GM12878 (cell line): ENCODE measurements around the gene KCNG3.

Source experiments
- BCLAF1 ChIP-seq: fragments of 450-650 bp; IDR thresholded peaks from 2 replicates; pipeline ENCODE4 v1.6.1; 2017; ENCODE audit warnings: antibody characterized with exemption, mild to moderate bottlenecking, moderate library complexity
- CTCF ChIP-seq, 3 experiments: IDR thresholded peaks in 2 of 3; conservative IDR thresholded peaks in 1 of 3; 2 replicates each; pipeline ENCODE4 v1.5.1; 2011; ENCODE audit warnings: low read depth in 3 of 3, low read length in 3 of 3, mild to moderate bottlenecking in 3 of 3, control low read depth in 2 of 3, moderate library complexity in 2 of 3, inconsistent platforms in 1 of 3, mixed read lengths in 1 of 3; ENCODE audit not compliant: control insufficient read depth in 2 of 3, insufficient read depth in 1 of 3; ENCODE audit errors: extremely low read depth in 1 of 3
- EGR1 ChIP-seq, 2 experiments: IDR thresholded peaks; 1 replicate in 1 of 2; 2 replicates in 1 of 2; pipeline ENCODE4 v1.6.1; 2011 to 2012; ENCODE audit warnings: low read depth in 2 of 2, low read length in 2 of 2, borderline replicate concordance in 1 of 2, mild to moderate bottlenecking in 1 of 2, moderate library complexity in 1 of 2
- PAX8 ChIP-seq: fragments of 450-650 bp; IDR thresholded peaks from 2 replicates; pipeline ENCODE4 v1.6.1; 2017; ENCODE audit warnings: mild to moderate bottlenecking, moderate library complexity
- REST ChIP-seq: IDR thresholded peaks from 2 replicates; pipeline ENCODE4 v1.6.1; 2012; ENCODE audit warnings: mild to moderate bottlenecking, low read depth, low read length
- USF1 ChIP-seq: IDR thresholded peaks from 2 replicates; pipeline ENCODE4 v1.6.1; 2011; ENCODE audit warnings: borderline replicate concordance, low read depth, mild to moderate bottlenecking, moderate library complexity, mixed read lengths, low read length; ENCODE audit not compliant: insufficient read depth; ENCODE audit errors: extremely low read length

- TF ChIP-seq REST (no peak), EGR1 (IDR thresholded peaks at IDR 0.05; ENCODE audit: borderline replicate concordance in 1 of 2, low read depth in 2 of 2, low read length in 2 of 2) (no peak), BCLAF1 (no peak), PAX8 (no peak), CTCF (IDR thresholded peaks at IDR 0.05 in 2 of 3, conservative IDR thresholded peaks at IDR 0.05 in 1 of 3; ENCODE audit: control insufficient read depth in 2 of 3, extremely low read depth in 1 of 3, insufficient read depth in 1 of 3, low read depth in 3 of 3, low read length in 3 of 3) (no peak), USF1 (no peak)
Measured at GRCh38 chr2:42446503-42447271, 47.1 kb downstream of the KCNG3 start.
